Small intestine (tissue), 7 donors: ENCODE results near the gene AIDA. TPM values are rescaled to one million over a fixed set of nuclear protein-coding genes. Genes with fewer than 3 reads are reported as not detected.

ENCODE experiments used
- DNase-seq, 2 donors: peaks; one replicate each; pipeline versions ENCODE4 v3.0.0 to v3.0.0-alpha.2; 2013
- FAIRE-seq: peaks from 2 replicates; lab custom pipeline; 2012; peaks lifted over from hg19 to GRCh38; lab: Jason Lieb, UNC
- H3K27ac ChIP-seq, 3 donors: one replicate each; pipeline ENCODE4 v1.5.1; 2013; ENCODE audit warnings: low read length in 2 of 3, mild to moderate bottlenecking in 2 of 3, control low read depth in 1 of 3, inconsistent platforms in 1 of 3, low read depth in 1 of 3, moderate library complexity in 1 of 3
- H3K27me3 ChIP-seq, 3 donors: one replicate each; pipeline ENCODE4 v1.6.1; 2013; ENCODE audit warnings: low read length in 3 of 3, inconsistent platforms in 1 of 3; ENCODE audit not compliant: control insufficient read depth in 3 of 3, insufficient read depth in 3 of 3
- H3K36me3 ChIP-seq, 3 donors: one replicate each; pipeline ENCODE4 v1.6.1; 2013; ENCODE audit warnings: low read length in 3 of 3, inconsistent platforms in 1 of 3, low read depth in 1 of 3, mild to moderate bottlenecking in 1 of 3, moderate library complexity in 1 of 3; ENCODE audit not compliant: control insufficient read depth in 3 of 3, insufficient read depth in 2 of 3
- H3K4me1 ChIP-seq, 3 donors: one replicate each; pipeline ENCODE4 v1.6.1; 2013; ENCODE audit warnings: low read length in 2 of 3, inconsistent platforms in 1 of 3, low read depth in 1 of 3, mild to moderate bottlenecking in 1 of 3, moderate library complexity in 1 of 3; ENCODE audit not compliant: control insufficient read depth in 3 of 3, insufficient read depth in 2 of 3
- H3K4me3 ChIP-seq, 3 donors: one replicate each; pipeline ENCODE4 v1.5.1; 2013; ENCODE audit warnings: low read length in 3 of 3, control low read depth in 1 of 3, inconsistent platforms in 1 of 3, low read depth in 1 of 3, mild to moderate bottlenecking in 1 of 3, moderate library complexity in 1 of 3
- H3K9me3 ChIP-seq, 2 donors: one replicate each; pipeline ENCODE4 v1.6.1; 2013; ENCODE audit warnings: low read depth in 1 of 2, low read length in 1 of 2; ENCODE audit not compliant: control insufficient read depth in 2 of 2, insufficient read depth in 1 of 2
- WGBS, 3 donors: extraction: QIAGEN DNeasy Blood & Tissue Kit; methylation state at CpG; one replicate each; pipeline ENCODE4 v1.1.7; 2013; 5-methylcytosine and 5-hydroxymethylcytosine counted together
- polyA plus RNA-seq, 4 donors: library from polyadenylated mRNA; stranded (reverse) in 3 of 4; unstranded in 1 of 4; fragments of 200-250 nt in 3 of 4; fragments of 120-200 nt in 1 of 4; gene quantifications; one replicate each; pipeline versions ENCODE4 v1.2.1 to v1.2.3, GENCODE V29; 2013
- donor health status: healthy with polysubstance abuse.
- donor health status: control.
- donor health status: control.
- donor health status: Bipolar disorder and iron deficiency.
- donor health status: healthy.

Gene AIDA
- polyA plus RNA-seq, 4 donors = 26.5 to 38.1 (median 30.9) TPM

DNA sequence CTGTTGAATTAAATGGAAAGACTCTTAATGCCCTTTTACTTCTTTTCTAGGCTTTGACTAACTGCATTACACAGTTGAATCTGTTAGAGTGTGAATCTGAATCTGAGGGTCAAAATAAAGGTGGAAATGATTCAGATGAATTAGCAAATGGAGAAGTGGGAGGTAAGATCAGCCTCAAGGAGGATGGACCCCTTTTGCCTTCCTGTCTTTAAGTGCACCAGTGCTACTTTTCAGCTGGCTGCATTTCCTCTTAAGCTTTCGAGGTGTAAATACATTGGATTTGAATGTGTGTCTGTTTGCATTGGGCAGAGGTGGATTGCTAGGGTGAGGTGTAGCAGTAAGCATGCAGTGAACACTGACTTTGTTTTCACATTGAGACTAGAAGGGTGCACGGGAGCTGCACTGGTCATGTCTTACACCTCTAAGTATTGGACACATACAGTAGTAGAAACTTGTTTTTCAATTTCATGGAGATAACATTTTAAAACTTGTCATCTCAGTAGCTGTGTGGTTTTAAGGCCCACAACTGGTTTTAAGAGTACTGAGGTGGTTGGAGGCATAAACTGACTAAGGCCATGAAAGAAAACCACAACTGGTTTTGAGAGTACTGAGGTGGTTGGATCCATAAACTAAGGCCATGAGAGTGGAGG, 59.0 kb downstream of the AIDA start:
- 70 to 89% (median 71%) methylated on average over 2 of the region's 2 CpGs for WGBS, 3 donors
- no peaks in the 10 kb centered on the region for H3K9me3 ChIP-seq
- no peaks in the 10 kb centered on the region for H3K27me3 ChIP-seq
- no peak overlapping the region for H3K4me3 ChIP-seq
- DNase-seq (no peak), FAIRE-seq (no peak)
- H3K4me1 ChIP-seq = peaks cover 0 to 2% (median 0%) of the 10 kb centered on the region in 3 donors
- H3K27ac ChIP-seq = no peak overlapping the region
- H3K36me3 ChIP-seq = peaks cover 9 to 19% (median 12%) of the 10 kb centered on the region in 3 donors

DNA sequence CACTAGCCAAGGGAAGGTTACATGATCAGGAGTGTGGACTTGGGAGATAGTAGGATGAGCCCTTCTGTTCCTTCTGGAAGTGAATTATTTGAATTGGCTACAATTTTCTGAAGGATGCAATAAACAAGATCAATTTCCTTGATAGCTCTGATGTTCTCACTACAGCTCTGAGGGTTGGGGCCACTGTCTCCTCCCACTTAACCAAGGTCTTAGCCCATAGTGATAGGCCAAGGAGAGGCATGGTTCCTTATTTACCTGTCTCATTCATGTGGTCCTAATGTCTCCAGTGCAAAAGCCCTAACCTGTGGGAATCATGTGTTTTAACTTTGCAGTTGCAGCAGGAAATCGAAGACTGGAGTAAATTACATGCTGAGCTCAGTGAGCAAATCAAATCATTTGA, 59.6 kb downstream of the AIDA start:
- no peak for FAIRE-seq
- H3K36me3 ChIP-seq = peaks cover 9 to 19% (median 12%) of the 10 kb centered on the region in 3 donors

DNA sequence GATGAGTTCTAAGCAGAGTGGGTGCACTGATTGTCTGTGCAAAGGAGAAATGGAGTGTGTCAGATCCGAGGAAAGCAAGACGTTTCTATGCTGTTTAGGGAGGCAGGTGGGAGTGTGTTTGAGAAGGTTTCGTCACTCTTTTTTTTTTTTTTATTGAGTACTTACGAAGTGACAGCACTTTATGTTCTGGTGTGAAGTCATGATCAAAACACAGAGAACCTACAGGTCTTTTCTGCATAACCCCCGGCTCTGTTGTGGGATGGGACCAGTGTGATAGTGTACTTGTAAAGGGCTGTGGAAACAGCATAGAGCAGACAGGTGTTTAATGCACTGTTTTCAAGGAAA, 67.7 kb downstream of the AIDA start:
- Histone ChIP-seq H3K36me3 (peaks cover 0 to 9% (median 0%) of the 10 kb centered on the region in 3 donors), H3K4me3 (peak overlapping the region; percentile 60 to 98 (median 68)), H3K27ac (peak overlapping the region; percentile 87 to 100 (median 99)), H3K9me3 (no peaks in the 10 kb centered on the region), H3K27me3 (no peaks in the 10 kb centered on the region), H3K4me1 (peaks cover 0 to 10% (median 0%) of the 10 kb centered on the region in 3 donors)
- FAIRE-seq = no peak
- DNase-seq = no peak
- 0 to 3% (median 1%) methylated on average over 5 of the region's 5 CpGs for WGBS, 3 donors

More for the DNA sequence above, 59.6 kb downstream of the AIDA start:
- no peak for DNase-seq
- no peak overlapping the region for H3K4me3 ChIP-seq
- no peaks in the 10 kb centered on the region for H3K9me3 ChIP-seq
- peaks cover 0 to 2% (median 0%) of the 10 kb centered on the region in 3 donors for H3K4me1 ChIP-seq
- H3K27me3 ChIP-seq = no peaks in the 10 kb centered on the region
- no peak overlapping the region for H3K27ac ChIP-seq
- 91 to 96% (median 91%) methylated on average over 1 of the region's 1 CpG for WGBS, 3 donors

GRCh38 chr1:222643938-222644635, 68.2 kb downstream of the AIDA start:
- H3K27me3 ChIP-seq = no peaks in the 10 kb centered on the region
- H3K36me3 ChIP-seq = peaks cover 0 to 5% (median 0%) of the 10 kb centered on the region in 3 donors
- FAIRE-seq (peak; percentile 62), DNase-seq (peak; percentile 99 to 100)
- H3K27ac ChIP-seq = peak overlapping the region; percentile 87 to 100 (median 99)
- WGBS, 3 donors = 0% methylated on average over 42 of the region's 42 CpGs
- H3K4me1 ChIP-seq = peaks cover 0 to 10% (median 0%) of the 10 kb centered on the region in 3 donors
- peak overlapping the region; percentile 60 to 98 (median 68) for H3K4me3 ChIP-seq
- no peaks in the 10 kb centered on the region for H3K9me3 ChIP-seq

GRCh38 chr1:222643606-222643937, 68.7 kb downstream of the AIDA start:
- 3 to 6% (median 3%) methylated on average over 10 of the region's 10 CpGs for WGBS, 3 donors
- H3K9me3 ChIP-seq = no peaks in the 10 kb centered on the region
- peaks cover 0 to 10% (median 0%) of the 10 kb centered on the region in 3 donors for H3K4me1 ChIP-seq
- FAIRE-seq (no peak), DNase-seq (no peak)
- peak overlapping the region; percentile 39 to 98 (median 68) for H3K4me3 ChIP-seq
- H3K27ac ChIP-seq = peak overlapping the region; percentile 87 to 99 (median 96)
- no peaks in the 10 kb centered on the region for H3K27me3 ChIP-seq
- H3K36me3 ChIP-seq = peaks cover 0 to 5% (median 0%) of the 10 kb centered on the region in 3 donors

DNA sequence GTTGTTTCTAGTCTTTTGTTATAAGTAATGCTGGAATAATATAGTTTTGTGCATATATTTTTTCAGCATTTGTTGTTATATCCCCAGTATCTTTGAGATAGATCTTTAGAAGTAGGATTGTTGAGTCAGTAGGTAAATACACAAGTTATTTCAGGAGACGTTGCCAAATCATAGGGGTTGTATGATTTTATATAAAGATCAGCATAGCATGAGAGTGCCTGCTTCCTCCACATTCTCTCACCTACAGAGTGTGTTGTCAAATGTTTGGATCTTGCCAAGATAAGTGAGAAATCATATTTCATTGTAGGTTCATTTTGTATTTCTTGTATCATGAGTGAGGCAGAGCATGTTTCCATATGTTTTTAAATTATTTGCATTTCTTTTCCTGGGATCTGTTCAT, 69.8 kb downstream of the AIDA start:
- Histone ChIP-seq H3K4me3 (no peak overlapping the region), H3K36me3 (peaks cover 0 to 12% (median 0%) of the 10 kb centered on the region in 3 donors), H3K27ac (no peak overlapping the region), H3K9me3 (no peaks in the 10 kb centered on the region), H3K27me3 (no peaks in the 10 kb centered on the region), H3K4me1 (peaks cover 0 to 10% (median 0%) of the 10 kb centered on the region in 3 donors)
- DNase-seq = no peak
- WGBS, 3 donors = 67 to 80% (median 80%) methylated on average over 1 of the region's 1 CpG
- FAIRE-seq = no peak

- H3K9me3 ChIP-seq = no peaks in the 10 kb centered on the region
- no peak for DNase-seq
- peaks cover 0 to 10% (median 0%) of the 10 kb centered on the region in 3 donors for H3K36me3 ChIP-seq
Measured at GRCh38 chr1:222641269-222641948, 70.9 kb downstream of the AIDA start.

More at GRCh38 chr1:222641269-222641948, 70.9 kb downstream of the AIDA start:
- no peak for FAIRE-seq
- Histone ChIP-seq H3K27me3 (no peaks in the 10 kb centered on the region), H3K4me3 (no peak overlapping the region), H3K27ac (no peak overlapping the region), H3K4me1 (peaks cover 0 to 10% (median 0%) of the 10 kb centered on the region in 3 donors)
- 81 to 83% (median 82%) methylated on average over 5 of the region's 5 CpGs for WGBS, 3 donors
